ENCODE measurements around the gene CEND1.

DNA sequence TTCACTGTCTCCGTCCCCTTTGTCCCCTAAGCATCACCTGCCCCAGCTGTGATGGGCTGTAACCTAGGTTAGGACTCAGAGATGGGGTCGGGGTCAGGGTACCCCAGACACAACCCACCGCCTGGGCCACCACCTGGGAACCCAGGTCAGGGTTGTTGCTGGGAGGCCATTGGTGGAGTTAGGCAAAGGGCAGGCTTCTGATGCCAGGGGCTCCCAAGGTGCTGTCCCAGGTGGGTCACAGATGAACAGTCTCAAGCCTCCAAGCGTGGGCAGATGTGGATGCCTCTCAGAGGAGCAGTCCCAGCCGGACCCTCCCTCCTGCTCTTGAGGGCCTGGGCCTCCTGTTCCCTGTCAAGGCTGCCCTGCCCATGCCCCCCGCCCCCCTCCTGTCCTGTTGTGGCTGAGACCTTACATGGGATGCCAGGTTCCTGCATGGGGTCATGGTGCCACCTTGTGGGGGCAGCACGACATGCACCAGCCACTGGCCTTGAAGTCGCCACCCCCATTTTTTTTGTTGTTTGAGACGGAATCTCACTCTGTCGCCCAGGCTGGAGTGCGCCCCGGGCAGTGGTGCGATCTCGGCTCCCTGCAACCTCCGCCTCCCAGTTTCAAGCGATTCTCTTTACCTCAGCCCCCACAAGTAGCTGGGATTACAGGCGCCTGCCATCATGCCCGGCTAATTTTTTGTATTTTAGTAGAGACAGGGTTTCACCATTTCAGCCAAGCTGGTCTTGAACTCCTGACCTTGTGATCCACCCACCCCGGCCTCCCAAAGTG lies 24.7 kb downstream of the CEND1 start:
- no peak for TF ChIP-seq ZNF274 (IDR thresholded peaks at IDR 0.05; ENCODE audit: low read depth, low read length)
- TF ChIP-seq YY1 (IDR thresholded peaks at IDR 0.05; ENCODE audit: insufficient read depth, insufficient read length): no peak

All from NT2/D1 (cell line).